SK-N-MC (cell line): Measurements from ENCODE around the gene PTPRA.

Experiments
- DNase-seq: peaks from one replicate; pipeline ENCODE4 v3.0.0-alpha.2; 2011; ENCODE audit warnings: low read depth, low spot score
- H3K27ac ChIP-seq: fragments of 200-600 bp; sonication (generic); 2 replicates; pipeline ENCODE4 v1.5.1; 2016; ENCODE audit warnings: mixed run types
- H3K36me3 ChIP-seq: fragments of 200-600 bp; sonication (generic); 2 replicates; pipeline ENCODE4 v1.6.1; 2017; ENCODE audit warnings: antibody characterized with exemption, low read length, mixed read lengths; ENCODE audit not compliant: insufficient read depth
- H3K4me3 ChIP-seq: fragments of 200-600 bp; sonication (generic); 2 replicates; pipeline ENCODE4 v1.5.1; 2016
- H3K9ac ChIP-seq: fragments of 200-600 bp; sonication (generic); 2 replicates; pipeline ENCODE4 v1.8.0; 2017; ENCODE audit warnings: mixed run types, mixed read lengths; ENCODE audit not compliant: insufficient read length
- H3K9me3 ChIP-seq: fragments of 200-600 bp; sonication (generic); 2 replicates; pipeline ENCODE4 v1.6.1; 2017; ENCODE audit warnings: low read depth, mild to moderate bottlenecking, antibody characterized with exemption, low read length, moderate library complexity, mixed read lengths
- EZH2 ChIP-seq: fragments of 200-600 bp; sonication (generic); IDR thresholded peaks from one replicate; pipeline ENCODE4 v1.6.1; 2017; ENCODE audit warnings: antibody characterized with exemption
- FOXP2 ChIP-seq: optimal IDR thresholded peaks from 2 replicates; pipeline ENCODE3; 2011; ENCODE audit warnings: mild to moderate bottlenecking, moderate library complexity; ENCODE audit not compliant: insufficient read depth; ENCODE audit errors: extremely low read length, control extremely low read depth
- POLR2AphosphoS5 ChIP-seq: IDR thresholded peaks from 2 replicates; pipeline ENCODE4 v1.6.1; 2012; ENCODE audit warnings: mild to moderate bottlenecking, low read depth, low read length, borderline replicate concordance

Gene PTPRA

GRCh38 chr20:3037654-3038053 lies 164.4 kb downstream of the PTPRA start:
- Histone ChIP-seq H3K9me3 (no peaks in the 10 kb centered on the region), H3K27ac (no peak overlapping the region), H3K9ac (no peak overlapping the region), H3K36me3 (peaks cover 47% of the 10 kb centered on the region), H3K4me3 (no peak overlapping the region)
- DNase-seq, result no peak
- TF ChIP-seq EZH2 (no peak), POLR2AphosphoS5 (no peak), FOXP2 (no peak)

DNA sequence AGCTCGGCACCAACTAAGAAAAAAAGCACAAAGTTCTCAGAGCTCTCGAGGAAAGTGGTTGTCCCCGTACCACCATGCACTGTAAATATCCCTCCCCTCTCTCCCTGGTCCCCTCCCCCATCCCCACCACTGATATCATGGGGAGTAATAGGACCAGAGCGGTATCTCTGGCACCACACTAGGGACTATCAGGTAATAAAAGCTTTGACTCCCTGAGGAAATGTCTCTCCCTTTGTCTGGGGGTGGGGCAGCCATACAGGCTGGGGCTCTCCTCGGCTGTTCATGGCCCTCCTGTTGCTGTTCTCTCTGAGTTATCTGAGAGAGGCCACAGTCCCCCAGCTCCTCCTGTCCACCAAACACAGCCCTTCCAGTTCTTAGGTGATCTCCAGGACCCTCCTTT lies 165.2 kb downstream of the PTPRA start:
- H3K4me3 ChIP-seq, result no peak overlapping the region
- no peaks in the 10 kb centered on the region for H3K9me3 ChIP-seq
- no peak for DNase-seq
- H3K27ac ChIP-seq, result no peak overlapping the region
- TF ChIP-seq POLR2AphosphoS5, result no peak
- no peak for TF ChIP-seq EZH2
- peaks cover 47% of the 10 kb centered on the region for H3K36me3 ChIP-seq
- H3K9ac ChIP-seq, result no peak overlapping the region

GRCh38 chr20:3039426-3039825 lies 166.1 kb downstream of the PTPRA start:
- TF ChIP-seq POLR2AphosphoS5 (no peak), FOXP2 (no peak), EZH2 (no peak)
- Histone ChIP-seq H3K9me3 (no peaks in the 10 kb centered on the region), H3K4me3 (no peak overlapping the region), H3K9ac (no peak overlapping the region), H3K36me3 (peaks cover 47% of the 10 kb centered on the region), H3K27ac (no peak overlapping the region)
- DNase-seq, result no peak

DNA sequence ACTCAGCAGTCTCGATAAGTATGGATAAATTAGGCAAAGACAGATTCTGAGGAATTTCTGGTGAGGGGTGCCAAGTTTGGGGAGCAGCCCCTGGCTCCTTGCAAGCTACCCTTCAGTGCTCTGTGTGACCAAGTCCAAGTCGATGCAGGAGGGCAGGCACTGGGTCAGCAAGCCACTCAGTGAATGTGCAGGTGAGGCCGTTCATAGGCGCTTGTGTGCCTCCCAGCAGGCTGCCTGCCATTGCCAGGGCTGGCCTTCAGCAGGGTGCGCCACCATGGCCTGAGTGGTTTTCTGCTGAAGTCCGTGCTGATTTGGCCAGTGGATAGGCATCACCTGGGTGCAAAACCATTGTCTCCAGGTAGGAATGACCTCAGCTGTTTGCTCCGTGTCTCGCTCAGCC lies 166.8 kb downstream of the PTPRA start:
- Histone ChIP-seq H3K27ac (no peak overlapping the region), H3K4me3 (no peak overlapping the region), H3K9me3 (no peaks in the 10 kb centered on the region), H3K36me3 (peaks cover 40% of the 10 kb centered on the region), H3K9ac (no peak overlapping the region)
- DNase-seq, result no peak
- no peak for TF ChIP-seq POLR2AphosphoS5
- no peak for TF ChIP-seq FOXP2
- TF ChIP-seq EZH2, result no peak

- DNase-seq, result no peak
- Histone ChIP-seq H3K27ac (peak overlapping the region; percentile 64), H3K9me3 (no peaks in the 10 kb centered on the region), H3K36me3 (peaks cover 22% of the 10 kb centered on the region; the same call in 1 of the 2 replicates), H3K9ac (no peak overlapping the region), H3K4me3 (no peak overlapping the region)
- TF ChIP-seq POLR2AphosphoS5 (no peak), EZH2 (no peak), FOXP2 (no peak)
Observed at GRCh38 chr20:3041854-3042409, 168.7 kb downstream of the PTPRA start.

- no peak overlapping the region for H3K4me3 ChIP-seq
- no peaks in the 10 kb centered on the region for H3K9me3 ChIP-seq
- TF ChIP-seq POLR2AphosphoS5 (no peak), EZH2 (no peak), FOXP2 (no peak)
- no peak for DNase-seq
- H3K36me3 ChIP-seq, result peaks cover 19% of the 10 kb centered on the region; the same call in 1 of the 2 replicates
- no peak overlapping the region for H3K27ac ChIP-seq
- no peak overlapping the region for H3K9ac ChIP-seq
Observed at GRCh38 chr20:3042625-3043024, 169.3 kb downstream of the PTPRA start.

DNA sequence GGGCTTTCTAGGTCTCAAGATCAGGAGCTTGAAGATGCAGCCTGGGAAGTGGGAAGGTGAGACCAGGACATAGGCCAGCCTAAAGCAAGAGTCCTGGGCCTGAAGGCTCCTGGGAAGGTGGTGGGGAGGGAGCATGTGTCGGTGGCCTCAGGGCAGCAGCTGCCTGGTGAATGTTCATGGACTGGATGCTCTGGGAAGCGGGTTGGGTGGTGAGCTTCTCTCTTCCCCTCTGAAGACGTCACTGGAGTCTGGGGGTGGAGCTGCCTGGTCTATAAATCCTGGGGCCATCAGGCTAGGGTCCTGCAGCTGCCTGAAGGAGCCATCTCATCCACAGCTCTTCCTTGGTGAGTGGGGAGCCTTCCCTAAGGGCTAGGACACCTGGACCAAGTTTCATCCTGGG lies 170.0 kb downstream of the PTPRA start, which contains the start of gene GNRH2:
Gene GNRH2, plus strand, starts transcription at position 301 of the 400 bp plus-strand sequence. CDS start 793 bp downstream, outside the sequence.
- no peak for TF ChIP-seq EZH2
- no peak for TF ChIP-seq POLR2AphosphoS5
- TF ChIP-seq FOXP2, result no peak
- Histone ChIP-seq H3K4me3 (no peak within 1 kb of the TSS), H3K9me3 (no peaks in the 10 kb centered on the region), H3K36me3 (peaks cover 19% of the 10 kb centered on the region), H3K9ac (no peak within 1 kb of the TSS), H3K27ac (no peak within 1 kb of the TSS)
- no peak for DNase-seq

GRCh38 chr20:3044336-3044965 lies 171.2 kb downstream of the PTPRA start:
- H3K9me3 ChIP-seq, result no peaks in the 10 kb centered on the region
- DNase-seq, result no peak
- H3K4me3 ChIP-seq, result no peak overlapping the region
- H3K27ac ChIP-seq, result no peak overlapping the region
- TF ChIP-seq EZH2 (no peak), POLR2AphosphoS5 (no peak), FOXP2 (no peak)
- H3K36me3 ChIP-seq, result peaks cover 17% of the 10 kb centered on the region
- H3K9ac ChIP-seq, result no peak overlapping the region
